ENCODE measurements around the gene SKOR1.

GRCh38 chr15:67845974-67846373, 20.7 kb downstream of the SKOR1 start:
- no peak for TF ChIP-seq CTCF (IDR thresholded peaks at IDR 0.05)
- no peak for TF ChIP-seq POLR2A (IDR thresholded peaks at IDR 0.05)

Measured in suprapubic skin (tissue), 3 donors.